IPS-18a (cell line): Measurements from ENCODE around the gene C9orf152.

Experiments used
- H3K27ac ChIP-seq: one replicate; pipeline ENCODE4 v1.5.1; 2013; ENCODE audit warnings: low read length
- H3K27me3 ChIP-seq: one replicate; pipeline ENCODE4 v1.6.1; 2013; ENCODE audit warnings: mild to moderate bottlenecking, low read length; ENCODE audit not compliant: control insufficient read depth, insufficient read depth
- H3K36me3 ChIP-seq: one replicate; pipeline ENCODE4 v1.6.1; 2013; ENCODE audit warnings: low read depth, low read length; ENCODE audit not compliant: control insufficient read depth
- H3K4me1 ChIP-seq: one replicate; pipeline ENCODE4 v1.6.1; 2013; ENCODE audit warnings: low read depth, low read length; ENCODE audit not compliant: control insufficient read depth
- H3K4me3 ChIP-seq: one replicate; pipeline ENCODE4 v1.5.1; 2013; ENCODE audit warnings: low read length
- H3K9ac ChIP-seq: one replicate; pipeline ENCODE4 v1.6.1; 2013; ENCODE audit warnings: mild to moderate bottlenecking, low read length, moderate library complexity
- H3K9me3 ChIP-seq: one replicate; pipeline ENCODE4 v1.6.1; 2013; ENCODE audit warnings: low read depth, low read length; ENCODE audit not compliant: control insufficient read depth

Gene C9orf152

GRCh38 chr9:110152704-110153374 lies 55.1 kb downstream of the C9orf152 start:
- Histone ChIP-seq H3K27ac (no peak overlapping the region), H3K27me3 (no peaks in the 10 kb centered on the region), H3K4me3 (no peak overlapping the region), H3K9ac (no peak overlapping the region), H3K4me1 (peaks cover 4% of the 10 kb centered on the region), H3K9me3 (no peaks in the 10 kb centered on the region), H3K36me3 (no peaks in the 10 kb centered on the region)
